H9 (cell line): ENCODE results near the gene DEFB123. TPM values are rescaled to one million over a fixed set of nuclear protein-coding genes. Genes with fewer than 3 reads are reported as not detected.

ENCODE experiments used
- DNase-seq: peaks from one replicate; pipeline ENCODE4 v3.0.0-alpha.2; 2017
- H2AFZ ChIP-seq: one replicate; pipeline ENCODE4 v1.6.1; 2013; ENCODE audit warnings: mild to moderate bottlenecking, low read length, control low read depth, moderate library complexity
- H2AK5ac ChIP-seq: 2 replicates; pipeline ENCODE4 v1.6.1; 2013; ENCODE audit warnings: low read length, control low read depth, mixed read lengths; ENCODE audit not compliant: insufficient read length
- H2BK120ac ChIP-seq: one replicate; pipeline ENCODE4 v1.6.1; 2013; ENCODE audit warnings: low read depth, mild to moderate bottlenecking, low read length, control low read depth, inconsistent platforms; ENCODE audit not compliant: poor library complexity, severe bottlenecking
- H2BK12ac ChIP-seq: 2 replicates; pipeline ENCODE4 v1.6.1; 2013; ENCODE audit warnings: low read length, control low read depth, mixed read lengths, low read depth; ENCODE audit not compliant: insufficient read length
- H2BK15ac ChIP-seq: 2 replicates; pipeline ENCODE4 v1.6.1; 2013; ENCODE audit warnings: low read depth, low read length, control low read depth
- H2BK20ac ChIP-seq: one replicate; pipeline ENCODE4 v1.6.1; 2013; ENCODE audit warnings: low read depth, mild to moderate bottlenecking, low read length, control low read depth, inconsistent platforms; ENCODE audit not compliant: poor library complexity, severe bottlenecking
- H2BK5ac ChIP-seq: 2 replicates; pipeline ENCODE4 v1.6.1; 2013; ENCODE audit warnings: low read length, control low read depth, mixed read lengths; ENCODE audit not compliant: insufficient read length
- H3K14ac ChIP-seq: 2 replicates; pipeline ENCODE4 v1.6.1; 2013; ENCODE audit warnings: low read length, control low read depth; ENCODE audit not compliant: insufficient read depth
- H3K18ac ChIP-seq: 2 replicates; pipeline ENCODE4 v1.6.1; 2013; ENCODE audit warnings: low read depth, mild to moderate bottlenecking, mixed read lengths, low read length, control low read depth; ENCODE audit not compliant: insufficient read length
- H3K23ac ChIP-seq: 2 replicates; pipeline ENCODE4 v1.6.1; 2013; ENCODE audit warnings: low read length, control low read depth, mixed read lengths, low read depth; ENCODE audit not compliant: insufficient read length
- H3K23me2 ChIP-seq: 2 replicates; pipeline ENCODE4 v1.6.1; 2013; ENCODE audit warnings: low read depth, mild to moderate bottlenecking, mixed read lengths, low read length, control low read depth; ENCODE audit not compliant: insufficient read length, poor library complexity, severe bottlenecking
- H3K27ac ChIP-seq: 2 replicates; pipeline ENCODE4 v1.5.1; 2013; ENCODE audit warnings: low read length, control low read depth, mixed read lengths, low read depth; ENCODE audit not compliant: insufficient read length
- H3K27me3 ChIP-seq: 2 replicates; pipeline ENCODE4 v1.6.1; 2013; ENCODE audit warnings: low read length, control low read depth, inconsistent platforms; ENCODE audit not compliant: insufficient read depth
- H3K4ac ChIP-seq: 2 replicates; pipeline ENCODE4 v1.6.1; 2013; ENCODE audit warnings: low read depth, mild to moderate bottlenecking, control low read depth, inconsistent platforms, low read length, moderate library complexity
- H3K4me1 ChIP-seq: 2 replicates; pipeline ENCODE4 v1.6.1; 2013; ENCODE audit warnings: low read length, control low read depth, inconsistent platforms; ENCODE audit not compliant: insufficient read depth
- H3K4me2 ChIP-seq: 2 replicates; pipeline ENCODE4 v1.6.1; 2013; ENCODE audit warnings: low read length, control low read depth, mixed read lengths; ENCODE audit not compliant: insufficient read length, insufficient read depth
- H3K56ac ChIP-seq: 2 replicates; pipeline ENCODE4 v1.6.1; 2013; ENCODE audit warnings: low read depth, mild to moderate bottlenecking, mixed read lengths, low read length, control low read depth; ENCODE audit not compliant: insufficient read length
- H3K79me1 ChIP-seq: 2 replicates; pipeline ENCODE4 v1.6.1; 2013; ENCODE audit warnings: low read depth, mild to moderate bottlenecking, moderate library complexity, low read length, control low read depth, inconsistent platforms; ENCODE audit not compliant: insufficient read depth, poor library complexity, severe bottlenecking
- H3K79me2 ChIP-seq: 2 replicates; pipeline ENCODE4 v1.6.1; 2013; ENCODE audit warnings: low read length, control low read depth, inconsistent platforms; ENCODE audit not compliant: insufficient read depth
- H3K9ac ChIP-seq: 2 replicates; pipeline ENCODE4 v1.6.1; 2013; ENCODE audit warnings: low read length, control low read depth, mixed read lengths; ENCODE audit not compliant: insufficient read length; ENCODE audit errors: extremely low read depth
- H3K9me3 ChIP-seq: one replicate; pipeline ENCODE4 v1.6.1; 2013; ENCODE audit warnings: low read depth, low read length, inconsistent platforms; ENCODE audit not compliant: control insufficient read depth
- H3T11ph ChIP-seq: one replicate; pipeline ENCODE4 v1.6.1; 2013; ENCODE audit warnings: mild to moderate bottlenecking, low read length, control low read depth, inconsistent platforms
- H4K20me1 ChIP-seq: one replicate; pipeline ENCODE4 v1.6.1; 2013; ENCODE audit not compliant: control insufficient read depth, insufficient read length, insufficient read depth
- H4K5ac ChIP-seq: 2 replicates; pipeline ENCODE4 v1.6.1; 2013; ENCODE audit warnings: low read depth, mild to moderate bottlenecking, mixed read lengths, low read length, control low read depth; ENCODE audit not compliant: insufficient read length
- H4K8ac ChIP-seq: replicated peaks from 2 replicates; pipeline ENCODE4 v1.6.1; 2013; ENCODE audit warnings: low read length, control low read depth, mixed read lengths, low read depth; ENCODE audit not compliant: insufficient read length
- H4K91ac ChIP-seq: 2 replicates; pipeline ENCODE4 v1.6.1; 2013; ENCODE audit warnings: low read depth, mild to moderate bottlenecking, moderate library complexity, mixed read lengths, low read length, control low read depth; ENCODE audit not compliant: insufficient read length
- H3K27ac Mint-ChIP-seq, 3 experiments: 2 replicates in 2 of 3; 3 replicates in 1 of 3; pipeline ENCODE4 v1.8.0; 2020 to 2021; ENCODE audit warnings: mixed read lengths in 3 of 3, mild to moderate bottlenecking in 1 of 3, moderate library complexity in 1 of 3
- H3K27me3 Mint-ChIP-seq: 2 replicates; pipeline ENCODE4 v1.8.0; 2021; ENCODE audit warnings: low read depth, mild to moderate bottlenecking, moderate library complexity, mixed read lengths
- H3K36me3 Mint-ChIP-seq, 3 experiments: 2 replicates in 2 of 3; 3 replicates in 1 of 3; pipeline ENCODE4 v1.8.0; 2020 to 2021; ENCODE audit warnings: low read depth in 3 of 3, mixed read lengths in 3 of 3; ENCODE audit not compliant: insufficient read depth in 1 of 3
- H3K4me1 Mint-ChIP-seq, 2 experiments: 2 replicates each; pipeline ENCODE4 v1.8.0; 2020; ENCODE audit warnings: mixed read lengths in 2 of 2
- H3K4me3 Mint-ChIP-seq, 2 experiments: 2 replicates in 1 of 2; 3 replicates in 1 of 2; pipeline ENCODE4 v1.8.0; 2020 to 2021; ENCODE audit warnings: mild to moderate bottlenecking in 2 of 2, mixed read lengths in 2 of 2, moderate library complexity in 1 of 2
- H3K9me3 Mint-ChIP-seq, 2 experiments: 2 replicates in 1 of 2; 3 replicates in 1 of 2; pipeline ENCODE4 v1.8.0; 2020; ENCODE audit warnings: mild to moderate bottlenecking in 2 of 2, mixed read lengths in 2 of 2, moderate library complexity in 1 of 2
- CTCF ChIP-seq: fragments of 200-600 bp; sonication (generic); conservative IDR thresholded peaks from 3 replicates; pipeline ENCODE4 v1.8.0; 2021; ENCODE audit warnings: antibody characterized with exemption, mild to moderate bottlenecking
- whole genome bisulfite sequencing: extraction: QIAGEN DNeasy Blood & Tissue Kit; methylation state at CpG from one replicate; pipeline ENCODE4 v1.1.7; 2013; ENCODE audit warnings: missing lambda C conversion rate, low lambda C conversion rate, mixed read lengths; ENCODE audit not compliant: insufficient read length; ENCODE audit errors: extremely low coverage; 5-methylcytosine and 5-hydroxymethylcytosine counted together
- total RNA-seq: library from RNA; stranded (reverse); gene quantifications from 2 replicates; pipeline ENCODE4 v1.2.1, GENCODE V29; 2021

Gene DEFB123
- total RNA-seq, 1 experiment from 2014 or later = not detected

- WGBS = no CpG with 5 or more reads among the region's 2 CpGs
- H3K27me3 ChIP-seq = 0 out of 2 replicates have a peak, but pooled peaks cover 2% of the 10 kb centered on the region
These were observed 47.7 kb downstream of the DEFB123 start for GRCh38 chr20:31488115-31488514.

More at GRCh38 chr20:31488115-31488514, 47.7 kb downstream of the DEFB123 start:
- H3K4me1 Mint-ChIP-seq = no peaks in the 10 kb centered on the region
- no peak overlapping the region for H3K4me3 Mint-ChIP-seq
- H4K91ac ChIP-seq = no peak overlapping the region
- peaks cover 70 to 90% of the 10 kb centered on the region in 2 experiments for H3K9me3 Mint-ChIP-seq
- H4K5ac ChIP-seq = no peak overlapping the region
- no peak overlapping the region for H2AFZ ChIP-seq
- no peak overlapping the region for H3K23ac ChIP-seq
- H3K56ac ChIP-seq = no peak overlapping the region
- H2BK5ac ChIP-seq = no peak overlapping the region
- peaks cover 60% of the 10 kb centered on the region for H3K9me3 ChIP-seq
- no peak for DNase-seq
- H3K18ac ChIP-seq = no peak overlapping the region
- no peak overlapping the region for H3K14ac ChIP-seq
- H2AK5ac ChIP-seq = no peak overlapping the region
- H4K20me1 ChIP-seq = no peaks in the 10 kb centered on the region
- no peak overlapping the region for H4K8ac ChIP-seq
- H3K23me2 ChIP-seq = no peaks in the 10 kb centered on the region
- peaks cover 14% of the 10 kb centered on the region for H3K27me3 Mint-ChIP-seq
- H3K27ac ChIP-seq = no peak overlapping the region
- no peak overlapping the region for H2BK20ac ChIP-seq
- no peak overlapping the region for H3T11ph ChIP-seq
- H3K79me1 ChIP-seq = no peaks in the 10 kb centered on the region
- H3K4me2 ChIP-seq = no peak overlapping the region
- TF ChIP-seq CTCF = no peak
- no peak overlapping the region for H2BK15ac ChIP-seq
- no peak overlapping the region for H3K27ac Mint-ChIP-seq
- no peak overlapping the region for H2BK120ac ChIP-seq
- H3K4ac ChIP-seq = no peak overlapping the region
- H3K36me3 Mint-ChIP-seq = peaks cover 3 to 33% (median 10%) of the 10 kb centered on the region in 3 experiments
- H2BK12ac ChIP-seq = no peak overlapping the region
- H3K79me2 ChIP-seq = no peaks in the 10 kb centered on the region
- no peak overlapping the region for H3K9ac ChIP-seq
- H3K4me1 ChIP-seq = no peaks in the 10 kb centered on the region
